Ectodermal cell (in vitro differentiated cells): ENCODE results near the gene BHLHA9.

Source experiments
- H3K27ac ChIP-seq: 2 replicates; pipeline ENCODE4 v1.7.0; 2013; ENCODE audit warnings: mild to moderate bottlenecking, low read depth, low read length; ENCODE audit not compliant: insufficient read depth, poor library complexity, severe bottlenecking
- H3K27me3 ChIP-seq: 2 replicates; pipeline ENCODE4 v1.7.0; 2013; ENCODE audit warnings: mild to moderate bottlenecking, low read length; ENCODE audit not compliant: insufficient read depth, control insufficient read depth, poor library complexity, severe bottlenecking
- H3K36me3 ChIP-seq: one replicate; pipeline ENCODE4 v1.7.0; 2013; ENCODE audit warnings: low read length; ENCODE audit not compliant: control insufficient read depth, insufficient read depth
- H3K4me1 ChIP-seq: one replicate; pipeline ENCODE4 v1.7.0; 2013; ENCODE audit warnings: low read length; ENCODE audit not compliant: control insufficient read depth, insufficient read depth
- H3K4me3 ChIP-seq: 2 replicates; pipeline ENCODE4 v1.7.0; 2013; ENCODE audit warnings: low read depth, low read length, control low read depth; ENCODE audit not compliant: insufficient read depth
- H3K9me3 ChIP-seq: 2 replicates; pipeline ENCODE4 v1.7.0; 2013; ENCODE audit warnings: mild to moderate bottlenecking, low read length, moderate library complexity; ENCODE audit not compliant: control insufficient read depth
- WGBS, 2 experiments: methylation state at CpG; one replicate each; pipeline ENCODE4 v1.1.7; 2013; ENCODE audit warnings: missing lambda C conversion rate in 2 of 2; 5-methylcytosine and 5-hydroxymethylcytosine counted together

BHLHA9 gene

GRCh38 chr17:1273492-1274244 is 3.4 kb downstream of the BHLHA9 start:
- Histone ChIP-seq H3K4me3 (no peak overlapping the region), H3K9me3 (no peaks in the 10 kb centered on the region), H3K27ac (no peak overlapping the region), H3K27me3 (no peaks in the 10 kb centered on the region), H3K36me3 (no peaks in the 10 kb centered on the region), H3K4me1 (no peaks in the 10 kb centered on the region)
- WGBS, 2 experiments = 87 to 89% methylated on average over 13 of the region's 13 CpGs

GRCh38 chr17:1274245-1274608 is 4.0 kb downstream of the BHLHA9 start:
- no peak overlapping the region for H3K27ac ChIP-seq
- no peak overlapping the region for H3K4me3 ChIP-seq
- H3K27me3 ChIP-seq = no peaks in the 10 kb centered on the region
- 91 to 96% methylated on average over 6 of the region's 6 CpGs for WGBS, 2 experiments
- no peaks in the 10 kb centered on the region for H3K36me3 ChIP-seq
- H3K9me3 ChIP-seq = no peaks in the 10 kb centered on the region
- H3K4me1 ChIP-seq = no peaks in the 10 kb centered on the region

DNA sequence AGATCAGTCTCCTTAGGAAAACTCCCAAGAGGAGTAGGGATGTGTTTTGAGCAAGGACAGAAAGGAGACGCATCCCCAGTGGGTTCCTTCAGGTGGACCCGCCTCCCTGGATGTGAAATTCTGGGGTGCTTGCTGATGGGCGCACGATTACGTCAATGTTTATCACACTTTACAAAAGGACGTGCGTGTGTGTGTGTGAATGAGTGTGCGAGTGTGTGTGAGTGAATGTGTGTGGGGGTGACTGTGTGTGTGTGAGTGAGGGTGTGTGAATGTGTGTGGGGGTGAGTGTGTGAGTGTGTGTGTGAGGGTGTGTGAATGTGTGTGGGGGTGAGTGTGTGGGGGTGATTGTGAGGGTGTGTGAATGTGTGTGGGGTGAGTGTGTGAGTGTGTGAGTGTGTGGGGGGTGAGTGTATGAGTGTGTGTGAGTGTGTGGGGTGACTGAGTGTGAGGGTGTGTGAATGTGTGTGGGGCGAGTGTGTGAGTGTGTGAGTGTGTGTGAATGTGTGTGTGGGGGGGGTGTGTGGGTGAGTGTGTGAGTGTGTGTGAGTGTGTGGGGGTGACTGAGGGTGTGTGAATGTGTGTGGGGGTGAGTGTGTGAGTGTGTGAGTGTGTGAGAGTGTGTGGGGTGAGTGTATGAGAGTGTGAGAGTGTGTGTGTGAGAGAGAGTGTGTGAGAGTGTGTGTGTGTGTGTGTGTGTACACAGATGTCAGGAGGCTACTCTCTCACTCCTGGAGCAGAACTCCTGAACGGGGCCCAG is 5.1 kb downstream of the BHLHA9 start:
- Histone ChIP-seq H3K4me3 (no peak overlapping the region), H3K4me1 (peaks cover 2% of the 10 kb centered on the region), H3K9me3 (no peaks in the 10 kb centered on the region), H3K27ac (no peak overlapping the region), H3K36me3 (no peaks in the 10 kb centered on the region), H3K27me3 (no peaks in the 10 kb centered on the region)
- 90 to 92% methylated on average over 10 of the region's 10 CpGs for WGBS, 2 experiments

- peaks cover 2% of the 10 kb centered on the region for H3K4me1 ChIP-seq
- H3K27me3 ChIP-seq = no peaks in the 10 kb centered on the region
- no peak overlapping the region for H3K4me3 ChIP-seq
- no peaks in the 10 kb centered on the region for H3K36me3 ChIP-seq
- no peaks in the 10 kb centered on the region for H3K9me3 ChIP-seq
- H3K27ac ChIP-seq = no peak overlapping the region
- WGBS, 2 experiments = 41 to 42% methylated on average over 28 of the region's 28 CpGs
Measured at GRCh38 chr17:1275962-1276736, 5.9 kb downstream of the BHLHA9 start.

GRCh38 chr17:1280652-1281051 is 10.4 kb downstream of the BHLHA9 start:
- no peak overlapping the region for H3K4me3 ChIP-seq

DNA sequence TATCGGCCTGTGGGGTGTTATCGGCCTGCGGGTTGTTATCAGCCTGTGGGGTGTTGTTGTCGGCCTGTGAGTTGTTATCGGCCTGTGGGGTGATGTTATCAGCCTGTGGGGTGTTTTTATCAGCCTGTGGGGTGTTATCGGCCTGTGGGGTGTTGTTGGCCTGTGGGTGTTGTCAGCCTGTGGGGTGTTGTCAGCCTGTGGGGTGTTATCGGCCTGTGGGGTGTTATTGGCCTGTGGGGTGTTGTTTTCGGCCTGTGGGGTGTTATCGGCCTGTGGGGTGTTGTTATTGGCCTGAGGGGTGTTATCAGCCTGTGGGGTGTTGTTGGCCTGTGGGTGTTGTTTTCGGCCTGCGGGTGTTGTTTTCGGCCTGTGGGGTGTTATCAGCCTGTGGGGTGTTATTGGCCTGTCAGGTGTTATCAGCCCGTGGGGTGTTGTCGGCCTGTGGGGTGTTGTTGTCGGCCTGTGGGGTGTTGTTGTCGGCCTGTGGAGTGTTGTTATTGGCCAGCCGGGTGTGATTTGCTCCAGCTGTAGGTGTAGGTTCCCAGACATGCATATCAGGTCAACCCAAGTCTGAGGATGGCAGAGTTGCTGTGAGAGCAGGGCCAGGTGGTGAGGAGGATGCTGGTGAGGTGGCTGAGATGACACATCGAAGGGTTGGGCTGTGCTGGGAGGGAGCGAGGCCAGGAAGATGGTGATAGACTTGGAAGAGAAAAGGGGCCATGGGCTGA is 16.3 kb downstream of the BHLHA9 start:
- no peak overlapping the region for H3K4me3 ChIP-seq
- WGBS, 2 experiments = 94 to 96% methylated on average over 19 of the region's 19 CpGs
- H3K4me1 ChIP-seq = no peaks in the 10 kb centered on the region
- H3K36me3 ChIP-seq = no peaks in the 10 kb centered on the region
- H3K9me3 ChIP-seq = no peaks in the 10 kb centered on the region
- H3K27me3 ChIP-seq = no peaks in the 10 kb centered on the region
- no peak overlapping the region for H3K27ac ChIP-seq

More at GRCh38 chr17:1280652-1281051, 10.4 kb downstream of the BHLHA9 start:
- Histone ChIP-seq H3K4me1 (peaks cover 2% of the 10 kb centered on the region), H3K27ac (no peak overlapping the region), H3K9me3 (no peaks in the 10 kb centered on the region), H3K27me3 (no peaks in the 10 kb centered on the region), H3K36me3 (no peaks in the 10 kb centered on the region)
- 93% methylated on average over 23 of the region's 23 CpGs for WGBS, 2 experiments

DNA sequence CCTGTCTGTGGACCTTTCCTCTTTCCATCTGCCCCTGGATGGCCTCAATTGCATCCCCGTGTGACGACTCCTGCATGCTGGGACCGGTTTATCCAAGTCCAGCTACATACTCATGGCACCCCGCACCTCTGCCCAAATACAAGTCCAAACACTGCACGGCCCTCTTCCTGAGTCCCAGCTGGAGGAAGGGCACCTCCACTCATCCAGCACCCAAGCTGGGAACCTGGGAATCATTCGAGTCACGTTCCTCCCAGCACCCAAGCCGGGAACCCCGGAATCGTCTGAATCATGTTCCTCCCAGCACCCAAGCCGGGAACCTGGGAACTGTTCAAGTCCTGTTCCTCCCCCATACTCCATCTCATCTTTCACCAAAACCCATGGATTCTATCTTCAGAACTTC is 19.5 kb downstream of the BHLHA9 start:
- WGBS, 2 experiments = 93 to 95% methylated on average over 11 of the region's 11 CpGs
- Histone ChIP-seq H3K27ac (no peak overlapping the region), H3K4me3 (no peak overlapping the region), H3K27me3 (no peaks in the 10 kb centered on the region), H3K4me1 (no peaks in the 10 kb centered on the region), H3K9me3 (no peaks in the 10 kb centered on the region), H3K36me3 (no peaks in the 10 kb centered on the region)

GRCh38 chr17:1290676-1291075 is 20.4 kb downstream of the BHLHA9 start:
- no peaks in the 10 kb centered on the region for H3K9me3 ChIP-seq
- H3K4me3 ChIP-seq = no peak overlapping the region
- no peaks in the 10 kb centered on the region for H3K4me1 ChIP-seq
- 93 to 95% methylated on average over 13 of the region's 13 CpGs for whole genome bisulfite sequencing, 2 experiments
- H3K27ac ChIP-seq = no peak overlapping the region
- H3K36me3 ChIP-seq = no peaks in the 10 kb centered on the region
- no peaks in the 10 kb centered on the region for H3K27me3 ChIP-seq

- Histone ChIP-seq H3K36me3 (no peaks in the 10 kb centered on the region), H3K27me3 (no peaks in the 10 kb centered on the region), H3K27ac (no peak overlapping the region), H3K9me3 (no peaks in the 10 kb centered on the region), H3K4me3 (no peak overlapping the region), H3K4me1 (peaks cover 14% of the 10 kb centered on the region)
- WGBS, 2 experiments = 85 to 88% methylated on average over 12 of the region's 12 CpGs
Measured at GRCh38 chr17:1294157-1294717, 24.0 kb downstream of the BHLHA9 start.
